HG02571 (cell line): ENCODE measurements around the gene UBL3.

ENCODE experiments used
- ATAC-seq: cut with Tn5 transposase; IDR thresholded peaks from one replicate; pipeline ENCODE4 v1.9.1; 2021; ENCODE audit warnings: mild to moderate bottlenecking, moderate library complexity; ENCODE audit not compliant: unreplicated experiment

The UBL3 gene

GRCh38 chr13:29716493-29716892 lies 133.9 kb downstream of the UBL3 start:
- no peak for ATAC-seq
